ENCODE results near the gene TMEM121. TPM values are rescaled to one million over a fixed set of nuclear protein-coding genes. Genes with fewer than 3 reads are reported as not detected.
"Not testable (repeated sequence)": the region's sequence is repeated elsewhere in the genome, so short reads cannot be mapped to it uniquely, and the experiment has no call there.

The TMEM121 gene
- total and polyA plus RNA-seq, 2 of the 8 experiments (the other 6 are each of a cell fraction or from before 2014, with no cell fraction given), result 1.9 TPM; not detected in 1

GRCh38 chr14:105571181-105571951 lies 45.0 kb downstream of the TMEM121 start:
- H2BK20ac ChIP-seq (ENCODE audit: low read length); H3K4me2 ChIP-seq (ENCODE audit: insufficient read depth in 1 of 2, low read depth in 2 of 2, low read length in 2 of 2); H3K23ac ChIP-seq (ENCODE audit: insufficient read length); H3K4ac ChIP-seq (replicated peaks; ENCODE audit: insufficient read length, low read depth, low read length); POLR2A ChIA-PET (ENCODE audit: partially characterized antibody); H3K4me1 ChIP-seq (replicated peaks in 1 of 4; ENCODE audit: control insufficient read depth in 3 of 4, insufficient read depth in 4 of 4, low read length in 3 of 4); H3K18ac ChIP-seq (ENCODE audit: extremely low read depth, low read length); H3K27me3 ChIP-seq (replicated peaks in 1 of 4; ENCODE audit: control insufficient read depth in 3 of 4, extremely low read depth in 1 of 4, insufficient read depth in 3 of 4, low read length in 3 of 4); DNase-seq (ENCODE audit: low read depth in 1 of 2, low spot score in 2 of 2); CTCF ChIA-PET (ENCODE audit: partially characterized antibody); H3K79me1 ChIP-seq (ENCODE audit: low read depth, low read length); H3K36me3 ChIP-seq (ENCODE audit: control insufficient read depth in 2 of 4, insufficient read depth in 4 of 4, low read length in 3 of 4); H3K27ac ChIP-seq (ENCODE audit: low read depth, low read length); H4K91ac ChIP-seq (replicated peaks; ENCODE audit: insufficient read length, low read length); H2BK12ac ChIP-seq (ENCODE audit: low read depth, low read length); H3K56ac ChIP-seq (replicated peaks; ENCODE audit: insufficient read length, low read depth, low read length); H3K4me3 ChIP-seq (ENCODE audit: extremely low read depth in 1 of 4, insufficient read depth in 2 of 4, low read depth in 3 of 4, low read length in 4 of 4); H4K8ac ChIP-seq (ENCODE audit: extremely low read depth, insufficient read depth, low read length); H3K14ac ChIP-seq (ENCODE audit: insufficient read length); H3K79me2 ChIP-seq (ENCODE audit: control insufficient read depth in 1 of 2, insufficient read depth in 2 of 2, low read length in 2 of 2); H2AK5ac ChIP-seq (ENCODE audit: low read depth, low read length); H3K9ac ChIP-seq (replicated peaks in 1 of 4; ENCODE audit: extremely low read depth in 1 of 4, low read depth in 3 of 4, low read length in 3 of 4); H2BK15ac ChIP-seq (ENCODE audit: low read length); H2BK5ac ChIP-seq (ENCODE audit: low read depth, low read length); H2AFZ ChIP-seq (ENCODE audit: low read length); FAIRE-seq; H4K5ac ChIP-seq (ENCODE audit: insufficient read length, low read depth, low read length); H2BK120ac ChIP-seq (replicated peaks; ENCODE audit: low read depth, low read length): not testable (repeated sequence)
- peaks cover 30 to 72% of the 10 kb centered on the region in 2 experiments for H3K9me3 ChIP-seq (ENCODE audit: insufficient read depth in 2 of 2, low read depth in 1 of 2, low read length in 1 of 2)
- peaks cover 0 to 11% of the 10 kb centered on the region in 2 experiments for H4K20me1 ChIP-seq (replicated peaks in 1 of 2; ENCODE audit: control insufficient read depth in 1 of 2, insufficient read depth in 2 of 2, low read length in 2 of 2)
- H3K23me2 ChIP-seq (ENCODE audit: low read depth, low read length), result peaks cover 20% of the 10 kb centered on the region; the same call in 1 of the 2 replicates
- 77% methylated on average over 17 of the region's 21 CpGs; no CpG with 5 or more reads in 1 of the 2 experiments for WGBS, 2 experiments (ENCODE audit: extremely low coverage in 1 of 2, insufficient coverage in 1 of 2, insufficient read length in 1 of 2, insufficient replicate concordance in 2 of 2, low coverage in 1 of 2, low lambda C conversion rate in 2 of 2, missing lambda C conversion rate in 1 of 2)

DNA sequence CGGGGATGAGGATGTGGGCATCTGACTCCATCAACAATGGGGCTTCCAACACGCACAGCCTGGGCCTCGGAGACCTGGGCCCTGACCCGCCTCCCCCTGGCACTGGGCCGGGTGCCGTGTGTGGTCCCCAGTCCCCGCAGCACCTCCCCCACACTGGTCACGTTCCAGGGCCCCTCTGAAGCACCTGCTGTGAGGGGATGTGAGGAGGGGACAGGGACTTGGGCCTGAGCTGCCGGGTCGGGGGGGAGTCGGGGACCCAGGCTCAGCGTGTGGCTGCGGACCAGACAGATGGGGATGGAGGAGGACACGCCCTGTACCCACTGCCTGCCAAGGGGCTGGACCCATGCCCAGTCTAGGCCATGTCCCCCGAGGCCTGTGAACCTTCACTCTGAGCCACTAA lies 45.7 kb downstream of the TMEM121 start:
- H3K56ac ChIP-seq (replicated peaks; ENCODE audit: insufficient read length, low read depth, low read length); H3K79me1 ChIP-seq (ENCODE audit: low read depth, low read length); H4K5ac ChIP-seq (ENCODE audit: insufficient read length, low read depth, low read length); POLR2A ChIA-PET (ENCODE audit: partially characterized antibody); H2BK120ac ChIP-seq (replicated peaks; ENCODE audit: low read depth, low read length); H2BK5ac ChIP-seq (ENCODE audit: low read depth, low read length); H4K8ac ChIP-seq (ENCODE audit: extremely low read depth, insufficient read depth, low read length); H3K4ac ChIP-seq (replicated peaks; ENCODE audit: insufficient read length, low read depth, low read length); H2AFZ ChIP-seq (ENCODE audit: low read length); H2BK12ac ChIP-seq (ENCODE audit: low read depth, low read length); H2BK15ac ChIP-seq (ENCODE audit: low read length); H3K18ac ChIP-seq (ENCODE audit: extremely low read depth, low read length); H3K23ac ChIP-seq (ENCODE audit: insufficient read length); H3K4me1 ChIP-seq (replicated peaks in 1 of 4; ENCODE audit: control insufficient read depth in 3 of 4, insufficient read depth in 4 of 4, low read length in 3 of 4); H4K91ac ChIP-seq (replicated peaks; ENCODE audit: insufficient read length, low read length); H3K14ac ChIP-seq (ENCODE audit: insufficient read length); H3K4me3 ChIP-seq (ENCODE audit: extremely low read depth in 1 of 4, insufficient read depth in 2 of 4, low read depth in 3 of 4, low read length in 4 of 4); H3K79me2 ChIP-seq (ENCODE audit: control insufficient read depth in 1 of 2, insufficient read depth in 2 of 2, low read length in 2 of 2); H3K36me3 ChIP-seq (ENCODE audit: control insufficient read depth in 2 of 4, insufficient read depth in 4 of 4, low read length in 3 of 4); H3K9ac ChIP-seq (replicated peaks in 1 of 4; ENCODE audit: extremely low read depth in 1 of 4, low read depth in 3 of 4, low read length in 3 of 4); H3K27ac ChIP-seq (ENCODE audit: low read depth, low read length); H2AK5ac ChIP-seq (ENCODE audit: low read depth, low read length); FAIRE-seq; CTCF ChIA-PET (ENCODE audit: partially characterized antibody); H2BK20ac ChIP-seq (ENCODE audit: low read length); H3K4me2 ChIP-seq (ENCODE audit: insufficient read depth in 1 of 2, low read depth in 2 of 2, low read length in 2 of 2); H3K27me3 ChIP-seq (replicated peaks in 1 of 4; ENCODE audit: control insufficient read depth in 3 of 4, extremely low read depth in 1 of 4, insufficient read depth in 3 of 4, low read length in 3 of 4); DNase-seq (ENCODE audit: low read depth in 1 of 2, low spot score in 2 of 2): not testable (repeated sequence)
- no CpG with 5 or more reads among the region's 15 CpGs for WGBS, 2 experiments (ENCODE audit: extremely low coverage in 1 of 2, insufficient coverage in 1 of 2, insufficient read length in 1 of 2, insufficient replicate concordance in 2 of 2, low coverage in 1 of 2, low lambda C conversion rate in 2 of 2, missing lambda C conversion rate in 1 of 2)
- Histone ChIP-seq H4K20me1 (replicated peaks in 1 of 2; ENCODE audit: control insufficient read depth in 1 of 2, insufficient read depth in 2 of 2, low read length in 2 of 2) (peaks cover 0 to 11% of the 10 kb centered on the region in 2 experiments), H3K9me3 (ENCODE audit: insufficient read depth in 2 of 2, low read depth in 1 of 2, low read length in 1 of 2) (peaks cover 35 to 71% of the 10 kb centered on the region in 2 experiments), H3K23me2 (ENCODE audit: low read depth, low read length) (peaks cover 20% of the 10 kb centered on the region; the same call in 1 of the 2 replicates)

All from H1 (cell line).